Cerebellar nuclear complex (tissue), 1 donor: ENCODE results near the gene EHD2.
"Not testable (repeated sequence)": the region's sequence is repeated elsewhere in the genome, so short reads cannot be mapped to it uniquely, and the experiment has no call there.

Source experiments
- DNase-seq, 2 experiments: peaks; one replicate each; lab custom pipeline; 2025; lab: John Stamatoyannopoulos, UW

The EHD2 gene

DNA sequence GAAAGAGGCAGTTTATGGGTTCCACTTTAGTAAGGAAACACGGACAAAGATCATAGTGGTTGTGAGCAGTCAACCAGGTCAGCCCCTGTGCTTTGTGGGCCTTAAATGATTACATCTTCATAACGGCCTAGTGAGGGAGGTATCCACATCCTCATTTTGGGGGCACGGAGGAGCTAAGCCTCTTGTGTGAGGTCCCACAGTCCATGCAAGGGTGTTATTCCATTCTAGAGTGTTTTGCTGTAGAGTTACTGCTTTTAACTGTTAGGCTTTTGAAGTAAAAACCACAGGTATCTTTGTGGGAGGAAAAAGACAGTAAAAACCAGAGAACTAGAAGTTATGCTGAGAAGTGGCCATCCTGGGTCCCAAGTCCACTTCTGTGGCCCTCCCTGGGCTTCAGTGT is 36.1 kb downstream of the EHD2 start:
- no peak for DNase-seq

DNA sequence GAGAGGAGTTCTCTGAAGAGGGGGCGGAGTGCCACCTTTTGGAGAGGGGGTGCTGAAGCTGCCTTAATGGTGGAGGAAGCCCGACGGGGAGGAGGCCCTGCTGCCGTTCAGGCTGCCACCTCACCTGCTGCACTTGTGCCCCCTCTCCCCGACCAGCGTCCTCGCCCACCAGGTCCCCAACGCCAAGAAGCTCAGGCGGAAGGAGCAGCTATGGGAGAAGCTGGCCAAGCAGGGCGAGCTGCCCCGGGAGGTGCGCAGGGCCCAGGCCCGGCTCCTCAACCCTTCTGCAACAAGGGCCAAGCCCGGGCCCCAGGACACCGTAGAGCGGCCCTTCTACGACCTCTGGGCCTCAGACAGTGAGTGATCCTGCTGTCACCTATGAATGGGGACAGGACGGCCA is 37.5 kb downstream of the EHD2 start:
- no peak for DNase-seq

DNA sequence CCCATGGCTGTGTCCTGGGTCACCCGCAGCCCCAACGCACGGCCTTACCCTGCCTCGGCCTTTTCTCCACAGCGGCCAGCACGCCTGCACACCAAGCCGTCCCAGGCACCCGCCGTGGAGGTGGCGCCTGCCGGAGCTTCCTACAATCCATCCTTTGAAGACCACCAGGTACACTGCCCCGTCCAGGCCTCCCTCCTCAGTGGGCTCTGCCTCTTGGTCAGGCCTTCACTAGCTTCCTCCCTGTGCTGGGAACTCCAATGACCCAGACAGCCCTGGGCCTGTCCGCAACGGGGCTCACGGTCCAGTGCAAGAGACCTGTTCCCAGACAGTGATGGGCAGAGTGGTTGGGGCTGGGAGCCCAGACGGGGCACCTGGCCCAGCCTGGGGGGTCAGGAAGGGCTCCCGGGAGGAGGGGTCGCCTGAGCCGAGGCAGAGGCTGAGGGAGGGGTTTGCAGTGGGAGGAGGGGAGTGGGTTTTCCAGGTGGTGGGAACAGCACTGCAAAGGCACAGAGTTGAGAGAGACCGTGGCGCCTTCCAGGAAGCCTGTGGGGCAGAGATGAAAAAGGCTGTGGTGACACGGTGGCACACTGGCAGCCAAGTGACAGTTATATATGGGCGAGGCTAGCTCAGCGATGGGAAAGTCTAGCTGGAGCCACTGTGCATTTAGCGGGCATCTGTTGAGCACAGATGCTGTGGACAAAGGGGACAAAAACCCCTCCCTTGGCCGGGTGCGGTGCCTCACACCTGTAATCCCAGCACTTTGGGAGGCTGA is 39.4 kb downstream of the EHD2 start:
- no peak for DNase-seq

DNA sequence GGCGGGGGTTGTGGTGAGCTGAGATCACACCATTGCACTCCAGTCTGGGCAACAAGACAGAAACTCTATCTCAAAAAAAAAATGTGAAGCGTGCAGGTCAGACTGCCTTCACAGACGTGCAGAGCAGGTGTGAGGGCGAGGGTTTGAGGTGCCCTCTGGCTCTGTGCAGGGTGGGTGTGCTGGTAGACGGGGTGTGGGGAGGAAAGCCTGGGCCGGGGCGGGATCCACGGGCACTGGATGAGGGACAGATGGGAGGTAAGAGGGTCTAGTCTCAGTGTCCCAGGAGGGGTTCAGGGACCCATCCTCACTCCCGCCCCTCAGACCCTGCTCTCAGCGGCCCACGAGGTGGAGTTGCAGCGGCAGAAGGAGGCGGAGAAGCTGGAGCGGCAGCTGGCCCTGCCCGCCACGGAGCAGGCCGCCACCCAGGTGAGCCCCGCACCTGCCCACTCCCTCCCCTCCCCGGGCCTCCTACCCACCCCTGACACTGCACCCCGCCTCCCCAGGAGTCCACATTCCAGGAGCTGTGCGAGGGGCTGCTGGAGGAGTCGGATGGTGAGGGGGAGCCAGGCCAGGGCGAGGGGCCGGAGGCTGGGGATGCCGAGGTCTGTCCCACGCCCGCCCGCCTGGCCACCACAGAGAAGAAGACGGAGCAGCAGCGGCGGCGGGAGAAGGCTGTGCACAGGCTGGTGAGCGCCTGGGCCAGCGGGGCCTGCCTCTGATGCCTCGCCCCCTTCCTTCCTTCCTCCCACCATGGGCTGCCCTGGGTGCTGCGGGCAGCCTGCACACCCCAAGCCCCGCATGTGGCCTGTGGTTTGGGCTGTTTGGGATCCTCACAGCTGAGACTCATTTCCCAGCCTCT is 41.2 kb downstream of the EHD2 start:
- no peak for DNase-seq

DNA sequence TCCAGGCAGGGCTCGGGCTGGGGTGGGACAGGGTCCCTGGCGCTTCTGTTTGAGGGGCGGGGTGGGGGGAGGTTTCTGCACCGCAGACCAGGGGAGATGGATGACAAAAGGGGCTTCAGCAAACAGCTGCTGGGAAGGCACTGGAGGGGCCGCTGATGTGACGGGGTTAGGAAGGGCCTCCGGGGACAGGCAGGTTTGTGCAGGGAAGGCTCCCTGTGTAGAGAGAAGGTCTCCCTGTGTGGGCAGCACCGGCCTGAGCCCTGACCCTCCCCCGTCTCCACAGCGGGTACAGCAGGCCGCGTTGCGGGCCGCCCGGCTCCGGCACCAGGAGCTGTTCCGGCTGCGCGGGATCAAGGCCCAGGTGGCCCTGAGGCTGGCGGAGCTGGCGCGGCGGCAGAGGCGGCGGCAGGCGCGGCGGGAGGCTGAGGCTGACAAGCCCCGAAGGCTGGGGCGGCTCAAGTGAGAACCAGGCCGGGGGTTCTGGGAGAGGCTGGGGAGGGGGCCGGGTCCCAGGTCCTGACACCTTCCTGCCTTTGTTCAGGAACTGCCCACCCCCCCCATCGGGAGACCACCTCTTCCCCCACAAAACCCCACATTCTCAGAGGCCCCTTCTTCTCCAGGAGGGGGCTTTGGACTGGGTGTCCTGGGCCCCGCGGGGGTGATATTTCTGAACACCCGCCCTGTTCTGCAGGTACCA is 42.0 kb downstream of the EHD2 start:
- no peak for DNase-seq

DNA sequence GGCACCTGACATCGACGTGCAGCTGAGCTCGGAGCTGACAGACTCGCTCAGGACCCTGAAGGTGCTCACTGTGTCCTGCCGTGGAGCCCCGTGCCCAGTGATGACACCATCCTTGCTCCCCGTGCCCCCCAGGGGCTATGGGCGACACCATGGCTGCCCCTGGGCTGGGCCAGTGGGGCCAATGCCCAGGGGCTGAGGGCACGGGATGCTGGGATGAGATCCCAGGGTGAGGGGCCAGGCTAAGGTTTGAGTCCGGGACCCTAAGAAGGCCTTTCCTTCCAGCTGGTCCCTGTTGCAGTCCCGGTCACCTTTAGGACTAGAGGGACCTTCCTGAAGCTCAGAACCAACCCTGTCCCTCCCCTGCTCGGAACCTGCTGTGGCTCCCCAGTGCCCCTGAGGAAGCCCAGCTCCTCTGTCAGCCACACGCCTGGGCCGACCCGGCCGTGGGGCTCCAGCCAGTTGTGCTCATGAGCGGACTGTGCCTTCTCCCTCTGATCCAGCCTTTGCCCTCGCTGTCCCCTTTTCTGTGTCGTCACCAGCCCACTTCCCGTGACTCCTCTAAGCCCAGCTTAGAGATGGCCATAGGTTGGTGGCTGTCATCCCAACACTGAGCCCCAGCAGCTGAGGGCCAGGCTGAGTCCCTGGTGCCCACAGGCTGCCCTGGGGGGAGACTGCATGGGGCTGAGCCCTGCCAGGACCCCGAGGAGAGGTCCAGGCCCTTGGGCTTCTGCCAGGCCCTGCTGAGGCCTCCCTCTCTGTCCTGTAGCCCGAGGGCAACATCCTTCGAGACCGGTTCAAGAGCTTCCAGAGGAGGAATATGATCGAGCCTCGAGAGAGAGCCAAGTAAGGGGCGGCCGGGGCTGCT is 42.8 kb downstream of the EHD2 start:
- DNase-seq, result no peak

DNA sequence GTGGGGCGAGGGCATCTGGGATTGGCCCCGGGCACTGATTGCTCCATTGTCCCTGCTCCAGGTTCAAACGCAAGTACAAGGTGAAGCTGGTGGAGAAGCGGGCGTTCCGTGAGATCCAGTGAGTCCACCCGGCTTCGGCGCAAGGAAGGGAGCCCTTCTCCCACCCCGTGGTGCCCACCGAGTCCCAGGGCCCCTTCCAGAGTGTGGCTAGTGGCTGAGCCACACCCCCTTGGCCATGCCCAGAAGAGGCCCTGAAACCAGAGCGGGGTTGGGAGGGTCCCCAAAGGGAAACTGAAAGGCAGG is 43.4 kb downstream of the EHD2 start:
- no peak for DNase-seq

DNA sequence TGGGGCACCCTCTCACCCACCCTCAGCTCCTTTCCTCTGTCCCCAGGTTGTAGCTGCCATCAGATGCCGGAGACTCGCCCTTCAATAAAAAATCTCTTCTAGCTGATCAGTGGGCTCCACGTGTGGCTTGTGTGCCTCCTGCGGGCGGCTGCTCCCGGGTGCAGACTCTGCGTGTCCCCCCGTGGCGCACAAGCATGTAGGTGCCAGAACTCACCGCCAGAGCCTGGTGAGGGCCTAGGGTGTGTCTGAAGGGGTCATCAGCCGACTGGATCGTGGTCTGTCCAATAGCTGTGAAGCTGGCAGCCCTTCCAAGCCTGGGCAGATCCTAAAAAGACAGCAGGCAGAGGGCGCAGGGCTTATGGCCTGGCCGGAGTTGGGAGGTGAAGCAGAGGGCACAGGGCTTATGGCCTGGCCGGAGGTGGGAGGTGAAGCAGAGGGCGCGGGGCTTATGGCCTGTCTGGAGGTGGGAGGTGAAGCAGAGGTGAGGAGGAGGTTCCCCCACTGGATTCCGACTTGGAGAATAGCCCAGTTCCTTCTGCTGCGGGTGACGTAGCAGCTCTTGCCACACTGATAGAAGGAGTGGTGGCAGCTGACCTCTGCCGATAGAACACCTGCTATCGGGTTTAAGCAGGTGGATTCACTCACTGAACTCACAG is 43.9 kb downstream of the EHD2 start:
- no peak for DNase-seq

DNA sequence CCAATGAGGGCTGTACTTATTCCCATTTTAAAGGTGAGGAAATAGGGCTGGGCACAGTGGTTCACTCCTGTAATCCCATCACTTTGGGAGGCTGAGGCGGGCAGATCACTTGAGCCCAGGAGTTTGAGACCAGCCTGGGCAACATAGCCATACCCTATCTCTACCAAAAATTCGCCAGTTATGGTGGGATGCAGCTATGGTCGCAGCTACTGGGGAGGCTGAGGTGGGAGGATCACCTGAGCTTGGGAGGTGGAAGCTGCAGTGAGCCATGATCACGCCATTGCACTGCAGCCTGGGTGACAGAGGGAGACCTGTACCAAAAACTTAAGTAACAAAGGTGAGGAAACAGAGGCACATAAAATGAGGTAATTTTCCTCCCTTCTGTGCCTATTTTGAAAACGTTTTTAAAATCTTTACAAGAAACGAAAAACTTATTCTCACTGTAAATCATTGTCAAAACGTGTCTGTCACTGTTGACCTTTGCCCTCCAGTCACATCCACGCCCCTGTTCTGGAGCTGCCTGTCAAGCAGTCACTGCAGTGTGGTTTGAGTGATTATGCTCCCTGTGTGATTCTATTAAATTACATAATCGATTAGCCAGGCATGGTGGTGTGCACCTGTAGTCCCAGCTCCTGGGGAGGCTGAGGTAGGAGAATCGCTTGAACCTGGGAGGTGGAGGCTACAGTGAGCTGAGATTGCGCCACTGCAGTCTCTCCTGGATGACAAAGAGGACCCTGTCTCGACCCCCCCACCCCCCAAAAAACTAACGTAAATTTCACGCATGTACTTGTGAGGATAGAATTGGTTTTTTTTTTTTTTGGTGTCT is 44.6 kb downstream of the EHD2 start:
- DNase-seq, result no peak

DNA sequence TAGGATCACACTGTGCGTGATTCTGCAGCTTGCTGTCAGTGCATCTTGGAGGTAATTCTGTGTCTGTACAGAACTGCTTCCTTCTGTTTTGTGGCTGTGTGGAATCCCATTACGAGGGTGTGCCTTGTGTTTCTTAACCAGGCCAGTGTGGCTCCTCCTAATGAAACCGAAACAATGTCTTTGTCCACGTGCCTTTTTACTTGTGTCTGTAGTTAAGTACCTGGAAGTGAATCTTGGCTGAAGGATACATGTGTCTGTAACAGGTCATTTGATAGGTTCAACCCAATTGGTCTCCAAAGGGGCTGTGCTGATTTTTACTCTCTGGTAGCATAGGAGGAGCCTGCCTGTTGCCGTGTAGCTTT is 45.2 kb downstream of the EHD2 start:
- DNase-seq, result no peak

DNA sequence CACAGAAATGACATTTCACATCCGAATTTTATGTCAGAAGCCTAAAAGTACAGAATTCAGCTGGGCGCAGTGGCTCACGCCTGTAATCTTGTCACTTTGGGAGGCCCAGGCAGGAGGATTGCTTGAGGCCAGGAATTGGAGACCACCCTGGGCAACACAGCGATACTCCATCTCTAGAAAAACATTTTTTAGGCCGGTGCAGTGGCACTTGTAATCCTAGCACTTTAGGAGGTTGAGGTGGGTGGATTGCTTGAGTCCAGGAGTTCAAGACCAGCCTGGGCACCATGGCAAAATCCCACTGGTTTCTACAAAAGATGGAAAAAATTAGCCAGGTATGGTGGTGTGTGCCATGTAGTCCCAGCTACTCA is 47.4 kb downstream of the EHD2 start:
- no peak for DNase-seq

DNA sequence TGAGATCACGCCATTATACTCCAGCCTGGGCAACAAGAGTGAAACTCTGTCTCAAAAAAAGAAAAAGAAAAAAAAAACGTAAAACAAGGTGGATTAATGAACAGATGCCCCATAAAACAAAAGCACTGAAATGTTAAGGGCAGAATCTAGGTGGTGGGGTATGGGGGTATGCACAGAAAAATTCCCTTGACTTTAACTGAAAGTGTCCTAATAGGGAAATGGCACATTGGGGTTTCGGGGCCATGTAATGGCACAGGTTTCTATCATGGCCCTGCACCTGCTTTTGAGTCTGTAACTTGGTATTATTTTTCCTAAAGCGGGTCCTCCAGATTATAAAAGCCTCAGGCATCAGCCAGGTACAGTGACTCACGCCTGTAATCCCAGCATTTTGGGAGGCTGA is 48.3 kb downstream of the EHD2 start:
- no peak for DNase-seq

DNA sequence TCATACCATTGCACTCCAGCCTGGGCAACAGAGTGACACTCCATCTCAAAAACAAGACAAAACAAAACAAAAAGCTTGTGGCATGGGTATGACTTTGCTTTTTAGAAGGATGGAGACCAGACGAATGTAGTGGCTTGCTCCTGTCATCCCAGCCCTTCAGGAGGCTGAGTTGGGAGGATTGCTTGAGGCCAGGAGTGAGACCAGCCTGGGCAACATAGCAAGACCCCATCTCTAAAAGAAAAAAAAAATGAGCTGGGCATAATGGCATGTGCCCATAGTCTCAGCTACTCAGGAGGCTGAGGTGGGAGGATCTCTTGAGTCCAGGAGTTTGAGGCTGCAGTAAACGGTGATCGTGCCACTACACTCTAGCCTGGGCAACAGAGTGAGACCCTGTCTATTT is 48.9 kb downstream of the EHD2 start:
- DNase-seq, result no peak

DNA sequence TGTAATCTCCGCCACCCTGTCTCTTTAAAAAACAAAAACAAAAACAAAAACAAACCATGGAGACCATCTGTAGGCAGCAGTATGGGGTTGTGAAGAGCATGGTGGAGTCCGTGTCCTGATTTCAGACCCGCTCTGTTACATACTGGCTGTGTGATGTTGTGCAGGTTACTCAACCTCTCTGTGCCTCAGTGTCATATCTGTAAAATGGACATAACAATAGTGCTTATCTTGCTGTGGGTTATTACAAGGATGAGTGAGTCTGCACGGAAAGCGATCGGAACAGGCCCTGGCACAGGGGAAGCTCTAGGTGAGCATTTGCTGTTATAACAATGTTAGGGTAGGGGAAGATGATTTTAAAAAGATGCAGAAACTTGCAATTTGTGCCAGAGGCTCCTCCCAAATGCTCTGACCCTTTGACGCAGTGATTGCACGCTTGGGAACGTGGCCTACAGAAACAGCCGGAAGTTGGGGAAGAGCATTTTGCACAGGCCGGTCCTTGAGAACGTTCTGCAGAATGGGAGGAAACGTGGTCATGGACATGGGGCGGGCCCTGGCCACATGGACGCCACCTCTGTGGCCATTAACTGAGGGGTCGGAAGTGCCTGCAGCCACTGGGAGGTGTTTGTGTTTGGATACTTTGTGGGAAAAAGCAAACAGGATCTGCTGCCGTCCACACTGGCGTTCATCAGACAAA is 49.5 kb downstream of the EHD2 start:
- no peak for DNase-seq

DNA sequence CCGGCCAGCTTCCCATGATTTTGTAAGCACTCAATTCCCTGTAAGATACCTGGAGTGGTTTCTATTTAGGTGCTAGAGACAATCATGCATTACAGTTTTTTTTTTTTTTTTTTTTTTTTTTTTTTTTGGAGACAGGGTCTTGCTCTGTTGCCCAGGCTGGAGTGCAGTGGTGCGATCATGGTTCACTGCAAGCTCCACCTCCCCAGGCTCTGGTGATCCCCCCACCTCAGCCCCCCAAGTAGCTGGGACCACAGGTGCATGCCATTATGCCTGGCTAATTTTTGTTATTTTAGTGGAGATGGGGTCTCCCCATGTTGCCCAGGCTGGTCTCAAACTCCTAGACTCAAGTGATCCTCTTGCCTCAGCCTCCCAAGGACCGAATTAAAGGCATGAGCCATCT is 51.5 kb downstream of the EHD2 start:
- DNase-seq, result not testable (repeated sequence)

DNA sequence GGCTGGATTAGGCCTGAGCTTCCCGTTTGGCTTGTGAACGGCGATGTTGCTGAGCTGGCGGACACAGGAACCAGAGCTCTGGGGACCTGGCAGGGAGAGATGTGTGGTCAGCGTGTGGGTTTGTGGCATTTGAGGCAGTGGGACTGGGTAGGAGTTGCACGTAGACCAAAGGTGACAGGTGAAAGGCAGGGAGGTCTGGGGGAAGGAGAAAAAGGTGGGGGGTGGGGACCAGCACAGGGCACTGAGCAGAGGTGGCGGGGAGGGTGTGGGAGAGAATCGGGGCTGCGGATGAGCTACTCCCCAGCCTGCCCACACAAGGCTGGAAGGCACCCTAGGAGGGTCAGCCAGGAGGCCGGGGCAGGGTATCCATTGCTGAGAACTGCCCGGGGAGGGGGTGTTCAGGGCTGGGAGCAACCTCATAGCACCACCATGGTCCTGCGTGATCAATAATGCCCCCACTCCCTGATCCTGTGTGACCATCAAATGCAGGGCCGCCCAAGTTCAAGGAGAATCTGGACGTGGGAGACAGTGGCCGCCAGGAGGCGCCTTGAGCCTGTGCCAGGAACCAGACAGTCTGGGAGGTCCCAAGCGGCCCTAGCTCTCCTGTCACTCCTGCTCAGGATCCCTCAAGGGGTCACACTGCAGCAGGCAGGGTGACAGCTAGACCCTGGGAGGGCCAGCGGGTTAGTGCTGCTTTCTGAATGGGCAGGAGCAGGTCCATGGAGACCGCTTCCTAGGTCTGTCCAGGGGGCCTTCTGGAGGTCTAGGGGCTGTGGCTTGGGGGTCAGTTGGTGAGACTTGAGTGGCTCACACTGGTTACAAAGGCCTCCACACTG is 52.5 kb downstream of the EHD2 start:
- no peak for DNase-seq

DNA sequence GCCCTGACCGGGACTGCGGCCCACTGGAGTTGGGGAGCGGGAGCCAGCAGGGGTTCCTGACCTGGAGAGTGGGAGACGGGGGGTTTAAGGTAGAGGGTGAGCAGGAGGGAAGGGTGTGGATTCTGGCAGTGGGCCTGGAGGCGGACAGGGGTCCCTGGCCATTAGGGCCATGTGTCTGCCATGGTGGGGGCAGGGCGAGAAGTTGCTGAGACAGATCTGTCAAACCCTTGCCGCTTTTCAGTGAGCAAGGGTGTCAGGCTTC is 53.1 kb downstream of the EHD2 start:
- no peak for DNase-seq

DNA sequence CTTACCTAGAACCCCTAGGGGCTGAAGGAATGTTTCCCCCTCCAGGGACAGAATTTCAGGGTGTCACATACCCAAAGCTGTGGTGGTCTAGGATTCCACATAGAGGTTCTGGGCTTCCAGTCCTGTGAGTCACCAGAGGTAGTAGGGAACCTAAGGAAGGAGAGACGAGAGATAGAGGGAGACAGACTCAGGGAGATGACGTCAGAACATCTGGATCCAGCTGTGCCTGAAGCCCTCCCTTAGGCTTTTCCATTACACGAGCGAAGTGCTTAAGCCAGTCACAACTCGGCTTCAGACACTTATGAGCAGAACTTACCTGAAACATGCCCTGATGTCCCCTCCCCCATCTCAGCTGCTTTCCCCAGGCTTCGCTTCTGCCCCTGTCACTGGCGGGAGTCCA is 53.4 kb downstream of the EHD2 start:
- no peak for DNase-seq

DNA sequence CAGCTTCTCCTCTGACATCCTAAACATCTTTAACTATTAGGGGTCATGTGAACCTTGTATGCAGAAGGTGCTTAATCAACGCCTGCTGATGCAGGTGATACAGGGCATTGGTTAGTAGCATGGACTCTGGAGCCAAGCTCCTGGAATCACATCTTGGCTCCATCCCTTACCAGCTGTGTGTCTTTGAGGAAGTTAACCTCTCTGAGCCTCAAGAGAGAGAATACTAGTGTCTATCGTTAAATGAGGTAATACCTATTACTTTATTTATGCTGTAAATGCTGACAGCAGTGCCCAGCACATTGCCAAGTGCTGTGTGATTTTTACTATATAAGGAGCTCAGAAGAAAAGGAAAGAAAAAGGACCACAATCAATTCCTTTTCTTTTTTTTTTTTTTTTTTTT is 54.1 kb downstream of the EHD2 start:
- DNase-seq, result no peak

DNA sequence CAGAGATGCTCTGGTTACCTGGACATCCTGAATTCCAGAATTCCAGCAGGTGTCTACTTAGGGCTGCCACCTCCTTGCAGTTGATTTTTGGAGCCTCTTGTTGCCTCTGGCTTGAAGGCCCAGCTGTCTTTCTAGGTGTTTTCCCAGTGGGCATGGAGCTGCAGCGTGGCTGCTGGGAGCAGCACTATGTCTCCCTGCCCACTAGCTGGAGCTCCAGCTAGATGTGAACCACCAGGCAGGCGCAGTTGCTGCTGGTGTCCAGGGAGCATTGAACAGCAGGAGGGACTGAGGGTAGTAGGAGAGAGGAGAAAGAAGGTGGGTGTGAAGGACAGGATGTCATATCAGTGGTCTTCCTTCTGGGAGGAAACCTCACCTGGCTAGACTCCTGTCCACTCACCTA is 55.4 kb downstream of the EHD2 start:
- no peak for DNase-seq
